H1 (cell line): ENCODE results near the gene DBX1. TPM values are rescaled to one million over a fixed set of nuclear protein-coding genes. Genes with fewer than 3 reads are reported as not detected.

Experiments used
- CTCF ChIA-PET: fragments of 300-600 bp; sonication (Branson Sonifier 250); formaldehyde crosslinking; loops from one replicate; lab custom pipeline; 2021; ENCODE audit not compliant: partially characterized antibody; lab: Charles Lee
- POLR2A ChIA-PET: fragments of 300-600 bp; sonication (Branson Sonifier 250); formaldehyde crosslinking; loops from one replicate; lab custom pipeline; 2021; ENCODE audit warnings: inconsistent platforms; ENCODE audit not compliant: partially characterized antibody; lab: Charles Lee
- DNase-seq, 2 experiments: peaks; one replicate each; pipeline versions ENCODE4 v3.0.0 to v3.0.0-alpha.2; 2010 to 2022; ENCODE audit warnings: low spot score in 2 of 2, low read depth in 1 of 2, mixed read lengths in 1 of 2
- FAIRE-seq: peaks from 2 replicates; lab custom pipeline; 2011; peaks lifted over from hg19 to GRCh38; lab: Jason Lieb, UNC
- H2AFZ ChIP-seq: 2 replicates; pipeline ENCODE4 v1.8.1; 2012; ENCODE audit warnings: low read length, inconsistent platforms
- H2AK5ac ChIP-seq: 2 replicates; pipeline ENCODE4 v1.6.1; 2013; ENCODE audit warnings: low read depth, low read length
- H2BK120ac ChIP-seq: replicated peaks from 2 replicates; pipeline ENCODE3; 2013; ENCODE audit warnings: low read depth, low read length, inconsistent platforms
- H2BK12ac ChIP-seq: 2 replicates; pipeline ENCODE4 v1.6.1; 2013; ENCODE audit warnings: low read depth, low read length
- H2BK15ac ChIP-seq: 2 replicates; pipeline ENCODE4 v1.6.1; 2013; ENCODE audit warnings: low read length
- H2BK20ac ChIP-seq: 2 replicates; pipeline ENCODE4 v1.6.1; 2013; ENCODE audit warnings: low read length
- H2BK5ac ChIP-seq: 2 replicates; pipeline ENCODE4 v1.6.1; 2013; ENCODE audit warnings: low read depth, low read length
- H3K14ac ChIP-seq: 2 replicates; pipeline ENCODE4 v1.6.1; 2013; ENCODE audit warnings: inconsistent platforms; ENCODE audit not compliant: insufficient read length
- H3K18ac ChIP-seq: 2 replicates; pipeline ENCODE4 v1.6.1; 2013; ENCODE audit warnings: low read length; ENCODE audit errors: extremely low read depth
- H3K23ac ChIP-seq: 2 replicates; pipeline ENCODE4 v1.6.1; 2013; ENCODE audit warnings: inconsistent platforms; ENCODE audit not compliant: insufficient read length
- H3K23me2 ChIP-seq: 2 replicates; pipeline ENCODE4 v1.6.1; 2013; ENCODE audit warnings: low read depth, low read length
- H3K27ac ChIP-seq: 2 replicates; pipeline ENCODE4 v1.6.1; 2011; ENCODE audit warnings: low read depth, low read length, inconsistent platforms
- H3K27me3 ChIP-seq, 4 experiments: replicated peaks in 1 of 4; 1 replicate in 1 of 4; 2 replicates in 3 of 4; pipeline versions ENCODE4 v1.6.1 to v1.8.1; 2011 to 2013; ENCODE audit warnings: low read length in 3 of 4, mild to moderate bottlenecking in 3 of 4, inconsistent platforms in 2 of 4, mixed read lengths in 2 of 4, moderate library complexity in 1 of 4; ENCODE audit not compliant: control insufficient read depth in 3 of 4, insufficient read depth in 3 of 4; ENCODE audit errors: extremely low read depth in 1 of 4
- H3K36me3 ChIP-seq, 4 experiments: 2 replicates each; pipeline versions ENCODE4 v1.6.1 to v1.8.1; 2011 to 2013; ENCODE audit warnings: mild to moderate bottlenecking in 4 of 4, low read length in 3 of 4, moderate library complexity in 2 of 4, control low read depth in 1 of 4, inconsistent platforms in 1 of 4; ENCODE audit not compliant: insufficient read depth in 4 of 4, control insufficient read depth in 2 of 4
- H3K4ac ChIP-seq: replicated peaks from 2 replicates; pipeline ENCODE3; 2013; ENCODE audit warnings: low read length, low read depth, mixed read lengths, inconsistent platforms; ENCODE audit not compliant: insufficient read length
- H3K4me1 ChIP-seq, 4 experiments: replicated peaks in 1 of 4; 1 replicate in 1 of 4; 2 replicates in 3 of 4; pipeline versions ENCODE4 v1.6.1 to v1.8.1; 2011 to 2013; ENCODE audit warnings: low read length in 3 of 4, inconsistent platforms in 2 of 4, mixed read lengths in 1 of 4; ENCODE audit not compliant: insufficient read depth in 4 of 4, control insufficient read depth in 3 of 4
- H3K4me2 ChIP-seq, 2 experiments: 2 replicates each; pipeline versions ENCODE4 v1.6.1 to v1.8.1; 2011 to 2013; ENCODE audit warnings: low read depth in 2 of 2, low read length in 2 of 2, control low read depth in 1 of 2, inconsistent platforms in 1 of 2, mild to moderate bottlenecking in 1 of 2; ENCODE audit not compliant: insufficient read depth in 1 of 2
- H3K4me3 ChIP-seq, 4 experiments: fragments of 200-600, 300-600 bp in 1 of 4; sonication (generic), shearing (Covaris generic), sonication (Bioruptor Twin) in 1 of 4; 2 replicates each; pipeline versions ENCODE4 v1.5.1 to v1.8.1; 2011 to 2016; ENCODE audit warnings: low read length in 4 of 4, low read depth in 3 of 4, control low read depth in 2 of 4, inconsistent platforms in 2 of 4, mild to moderate bottlenecking in 2 of 4, mixed read lengths in 1 of 4, moderate library complexity in 1 of 4; ENCODE audit not compliant: insufficient read depth in 2 of 4; ENCODE audit errors: extremely low read depth in 1 of 4
- H3K56ac ChIP-seq: replicated peaks from 2 replicates; pipeline ENCODE3; 2013; ENCODE audit warnings: low read depth, mild to moderate bottlenecking, mixed read lengths, low read length, inconsistent platforms; ENCODE audit not compliant: insufficient read length
- H3K79me1 ChIP-seq: 2 replicates; pipeline ENCODE4 v1.6.1; 2013; ENCODE audit warnings: low read depth, low read length, control low read depth
- H3K79me2 ChIP-seq, 2 experiments: 2 replicates each; pipeline versions ENCODE4 v1.6.1 to v1.8.1; 2012 to 2013; ENCODE audit warnings: low read length in 2 of 2, mild to moderate bottlenecking in 2 of 2, inconsistent platforms in 1 of 2; ENCODE audit not compliant: insufficient read depth in 2 of 2, control insufficient read depth in 1 of 2
- H3K9ac ChIP-seq, 4 experiments: replicated peaks in 1 of 4; 1 replicate in 1 of 4; 2 replicates in 3 of 4; pipeline versions ENCODE4 v1.6.1 to v1.8.1; 2011 to 2013; ENCODE audit warnings: low read depth in 3 of 4, low read length in 3 of 4, control low read depth in 2 of 4, mild to moderate bottlenecking in 2 of 4, moderate library complexity in 2 of 4, inconsistent platforms in 1 of 4; ENCODE audit errors: extremely low read depth in 1 of 4
- H3K9me3 ChIP-seq, 2 experiments: 2 replicates each; pipeline versions ENCODE4 v1.6.1 to v1.8.1; 2012 to 2013; ENCODE audit warnings: mild to moderate bottlenecking in 2 of 2, moderate library complexity in 2 of 2, control low read depth in 1 of 2, inconsistent platforms in 1 of 2, low read depth in 1 of 2, low read length in 1 of 2, mixed read lengths in 1 of 2; ENCODE audit not compliant: insufficient read depth in 2 of 2
- H4K20me1 ChIP-seq, 2 experiments: replicated peaks in 1 of 2; 2 replicates each; pipeline versions ENCODE3 to v1.8.1; 2011 to 2013; ENCODE audit warnings: inconsistent platforms in 2 of 2, low read length in 2 of 2, mild to moderate bottlenecking in 1 of 2; ENCODE audit not compliant: insufficient read depth in 2 of 2, control insufficient read depth in 1 of 2
- H4K5ac ChIP-seq: 2 replicates; pipeline ENCODE4 v1.6.1; 2013; ENCODE audit warnings: low read length, low read depth, mixed read lengths, inconsistent platforms; ENCODE audit not compliant: insufficient read length
- H4K8ac ChIP-seq: 2 replicates; pipeline ENCODE4 v1.8.0; 2013; ENCODE audit warnings: mild to moderate bottlenecking, moderate library complexity, low read length, inconsistent platforms; ENCODE audit not compliant: insufficient read depth; ENCODE audit errors: extremely low read depth
- H4K91ac ChIP-seq: replicated peaks from 2 replicates; pipeline ENCODE3; 2013; ENCODE audit warnings: low read length, mixed read lengths, inconsistent platforms; ENCODE audit not compliant: insufficient read length
- ASH2L ChIP-seq: fragments of 200-600, 300-600 bp; sonication (generic); IDR thresholded peaks from one replicate; pipeline ENCODE4 v1.7.1; 2017; ENCODE audit warnings: low read length
- CHD2 ChIP-seq: IDR thresholded peaks from 2 replicates; pipeline ENCODE4 v1.6.1; 2012; ENCODE audit warnings: low read length, improper control_type of control experiment
- EGR1 ChIP-seq: IDR thresholded peaks from 2 replicates; pipeline ENCODE4 v1.6.1; 2011; ENCODE audit warnings: low read depth, low read length, borderline replicate concordance
- FOSL1 ChIP-seq: IDR thresholded peaks from 2 replicates; pipeline ENCODE4 v1.6.1; 2011; ENCODE audit warnings: mild to moderate bottlenecking, low read depth, low read length, moderate library complexity; ENCODE audit not compliant: insufficient read depth
- HDAC2 ChIP-seq, 2 experiments: fragments of 300-600 bp in 1 of 2; sonication (generic) in 1 of 2; IDR thresholded peaks; 2 replicates each; pipeline ENCODE4 v1.6.1; 2011 to 2012; ENCODE audit warnings: low read depth in 2 of 2, low read length in 2 of 2, mild to moderate bottlenecking in 2 of 2, moderate library complexity in 2 of 2, borderline replicate concordance in 1 of 2, inconsistent platforms in 1 of 2
- KDM1A ChIP-seq: fragments of 200-600, 300-600 bp; sonication (generic); IDR thresholded peaks from 2 replicates; pipeline ENCODE4 v1.7.1; 2016; ENCODE audit warnings: mild to moderate bottlenecking, low read length, borderline replicate concordance
- KDM4A ChIP-seq: IDR thresholded peaks from one replicate; pipeline ENCODE4 v1.7.1; 2012; ENCODE audit warnings: low read depth, mild to moderate bottlenecking, moderate library complexity, low read length, inconsistent platforms; ENCODE audit not compliant: severe bottlenecking
- MAFK ChIP-seq: IDR thresholded peaks from 2 replicates; pipeline ENCODE4 v1.6.1; 2012; ENCODE audit warnings: low read depth, mild to moderate bottlenecking, improper control_type of control experiment, low read length
- RNF2 ChIP-seq: fragments of 200-900, 300-1000 bp; sonication (generic); IDR thresholded peaks from 2 replicates; pipeline ENCODE4 v1.7.1; 2016; ENCODE audit warnings: borderline replicate concordance, low read depth, mild to moderate bottlenecking, antibody characterized with exemption, low read length; ENCODE audit not compliant: poor library complexity, severe bottlenecking; ENCODE audit errors: missing control alignments
- SAP30 ChIP-seq: fragments of 300-600 bp; sonication (generic); IDR thresholded peaks from 2 replicates; pipeline ENCODE4 v1.7.1; 2012; ENCODE audit warnings: low read length, moderate library complexity, mild to moderate bottlenecking, inconsistent platforms; ENCODE audit not compliant: insufficient read depth, insufficient replicate concordance
- SIX5 ChIP-seq: IDR thresholded peaks from 2 replicates; pipeline ENCODE4 v1.6.1; 2011; ENCODE audit warnings: mild to moderate bottlenecking, low read depth, low read length
- TBP ChIP-seq: IDR thresholded peaks from 2 replicates; pipeline ENCODE4 v1.6.1; 2011; ENCODE audit warnings: low read depth, low read length, improper control_type of control experiment
- YY1 ChIP-seq: IDR thresholded peaks from 2 replicates; pipeline ENCODE4 v1.6.1; 2011; ENCODE audit warnings: low read depth, mild to moderate bottlenecking, low read length
- polyA plus RNA-seq, 7 experiments: library from polyadenylated mRNA; depleted of rRNA in 3 of 7; stranded (reverse) in 5 of 7; unstranded in 2 of 7; fragments of >200 nt in 5 of 7; fragments of 200-250 nt in 2 of 7; gene quantifications; 1 replicate in 5 of 7; 2 replicates in 1 of 7; 4 replicates in 1 of 7; pipeline versions ENCODE4 v1.2.1 to v1.2.3, GENCODE V29; 2011 to 2013; ENCODE audit warnings: missing spikeins in 2 of 7, mixed read lengths in 2 of 7
- total RNA-seq: library from RNA; stranded (reverse); fragmentation: NEBNext Ultra II Directional; extraction: Animal tissue kit (Norgen Biotek cat#: 25700); gene quantifications from 2 replicates; pipeline ENCODE4 v1.2.1, GENCODE V29; 2021
- TF ChIP-seq, protein P1 (sequence below): IDR thresholded peaks from 2 replicates; pipeline ENCODE4 v1.6.1; 2011; ENCODE audit warnings: low read length, improper control_type of control experiment

The DBX1 gene
- total and polyA plus RNA-seq, 2 of the 8 experiments (the other 6 are each of a cell fraction or from before 2014, with no cell fraction given), result not detected

DNA sequence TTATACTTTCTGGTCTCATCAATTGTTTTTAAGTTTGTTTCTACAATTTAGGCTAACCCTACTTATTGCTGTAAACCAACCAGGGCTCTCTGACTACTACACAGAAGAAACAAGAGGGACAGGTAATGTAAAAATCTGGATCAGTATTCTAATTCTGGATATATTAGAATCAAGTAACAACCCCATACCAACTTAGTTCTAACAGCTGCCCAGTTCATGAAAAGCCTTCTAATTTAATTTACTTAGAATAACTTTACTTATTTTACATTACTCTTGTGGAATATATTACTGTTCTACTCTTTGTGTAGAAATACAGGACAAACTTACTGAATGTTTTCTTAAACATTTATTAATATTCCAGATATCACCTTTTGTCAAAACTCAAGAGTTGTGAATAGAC, 45.5 kb upstream of the DBX1 start:
- Histone ChIP-seq H2BK15ac (no peak overlapping the region), H3K9me3 (peaks cover 0 to 2% of the 10 kb centered on the region in 2 experiments; a peak in 1 of 4 replicates), H4K91ac (no peak overlapping the region), H3K79me1 (no peaks in the 10 kb centered on the region), H2AFZ (no peak overlapping the region), H4K20me1 (peaks cover 2 to 5% of the 10 kb centered on the region in 2 experiments), H3K56ac (no peak overlapping the region), H3K4me1 (peaks cover 0 to 10% (median 6%) of the 10 kb centered on the region in 4 experiments; a peak in 6 of 7 replicates), H3K4ac (no peak overlapping the region), H3K9ac (no peak overlapping the region), H4K5ac (no peak overlapping the region), H3K14ac (no peak overlapping the region), H3K79me2 (no peaks in the 10 kb centered on the region), H3K4me3 (no peak overlapping the region), H2BK12ac (no peak overlapping the region), H3K23me2 (no peaks in the 10 kb centered on the region), H3K4me2 (no peak overlapping the region), H3K27me3 (peaks cover 70 to 100% (median 90%) of the 10 kb centered on the region in 4 experiments), H4K8ac (no peak overlapping the region), H2BK120ac (no peak overlapping the region), H3K18ac (no peak overlapping the region), H3K23ac (no peak overlapping the region), H3K36me3 (no peaks in the 10 kb centered on the region), H2BK20ac (no peak overlapping the region), H3K27ac (no peak overlapping the region), H2BK5ac (no peak overlapping the region), H2AK5ac (no peak overlapping the region)
- ChIA-PET POLR2A (no interaction called here), CTCF (interaction anchor here (1.2 kb wide), 1 partner anchor 17 kb away, joined by 3 read pairs; no protein-coding TSS in a partner anchor)
- DNase-seq, result no peak
- FAIRE-seq, result no peak
- TF ChIP-seq, protein P1, sequence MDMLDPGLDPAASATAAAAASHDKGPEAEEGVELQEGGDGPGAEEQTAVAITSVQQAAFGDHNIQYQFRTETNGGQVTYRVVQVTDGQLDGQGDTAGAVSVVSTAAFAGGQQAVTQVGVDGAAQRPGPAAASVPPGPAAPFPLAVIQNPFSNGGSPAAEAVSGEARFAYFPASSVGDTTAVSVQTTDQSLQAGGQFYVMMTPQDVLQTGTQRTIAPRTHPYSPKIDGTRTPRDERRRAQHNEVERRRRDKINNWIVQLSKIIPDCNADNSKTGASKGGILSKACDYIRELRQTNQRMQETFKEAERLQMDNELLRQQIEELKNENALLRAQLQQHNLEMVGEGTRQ, result no peak
- TF ChIP-seq SAP30 (no peak), SIX5 (no peak), CHD2 (no peak), FOSL1 (no peak), RNF2 (no peak), TBP (no peak), MAFK (no peak), EGR1 (no peak), ASH2L (no peak), YY1 (no peak), HDAC2 (IDR thresholded peaks at IDR 0.05; ENCODE audit: borderline replicate concordance in 1 of 2, low read depth in 2 of 2, low read length in 2 of 2) (no peak), KDM1A (no peak), KDM4A (no peak)
